Pancreas (tissue), 10 donors: ENCODE results near the gene DCP1A. TPM values are rescaled to one million over a fixed set of nuclear protein-coding genes. Genes with fewer than 3 reads are reported as not detected.
A peak's percentile ranks its signal among the peaks of the same experiment; 100 is the strongest.

Experiments used
- ATAC-seq, 4 donors: fragments of 200-7000 bp; cut with Tn5 transposase; one replicate each; pipeline versions ENCODE4 v1.8.0 to v1.9.1; 2020; ENCODE audit warnings: mild to moderate bottlenecking in 4 of 4, moderate library complexity in 4 of 4
- DNase-seq, 6 donors: peaks; one replicate each; pipeline ENCODE4 v3.0.0-alpha.2; 2020
- FAIRE-seq: peaks from 2 replicates; lab custom pipeline; 2012; peaks lifted over from hg19 to GRCh38; lab: Jason Lieb, UNC
- H3K27ac ChIP-seq, 4 donors: fragments of 200-600 bp; sonication (generic); 1 replicate in 3 of 4; 2 replicates in 1 of 4; pipeline versions ENCODE4 v1.5.0 to v1.8.0; 2020
- H3K27me3 ChIP-seq, 4 donors: fragments of 200-600 bp; one replicate each; pipeline ENCODE4 v1.8.0; 2021
- H3K36me3 ChIP-seq, 3 donors: fragments of 200-600 bp; sonication (generic) in 1 of 3; one replicate each; pipeline versions ENCODE4 v1.5.0 to v1.8.0; 2020 to 2021
- H3K4me1 ChIP-seq, 3 donors: fragments of 200-600 bp; one replicate each; pipeline ENCODE4 v1.8.0; 2021
- H3K4me3 ChIP-seq, 4 donors: fragments of 200-600 bp; sonication (generic) in 2 of 4; one replicate each; pipeline versions ENCODE4 v1.5.0 to v1.8.0; 2020 to 2021
- H3K9me3 ChIP-seq, 4 donors: fragments of 200-600 bp; one replicate each; pipeline ENCODE4 v1.8.0; 2021
- CTCF ChIP-seq, 4 donors: fragments of 200-600 bp; sonication (generic) in 3 of 4; IDR thresholded peaks; one replicate each; pipeline versions ENCODE4 v1.5.0 to v1.8.0; 2021; ENCODE audit warnings: antibody characterized with exemption in 4 of 4
- WGBS, 2 donors: extraction: QIAGEN DNeasy Blood & Tissue Kit; methylation state at CpG; one replicate each; pipeline ENCODE4 v1.1.7; 2013; 5-methylcytosine and 5-hydroxymethylcytosine counted together
- intact Hi-C, 3 donors: fragments of 100-400 bp; cut with DNase I; formaldehyde crosslinking; loops; one replicate each; pipeline versions ENCODE4 v1.11.1 to v1.14.2; 2022
- polyA plus RNA-seq, 2 donors: library from polyadenylated mRNA; stranded (reverse); fragments of 200-250 nt; gene quantifications; one replicate each; pipeline ENCODE4 v1.2.3, GENCODE V29; 2013
- total RNA-seq, 6 donors: library from RNA; stranded (reverse); fragmentation: NEBNext Ultra II Directional in 4 of 6; extraction: Animal tissue kit (Norgen Biotek cat#: 25700) in 4 of 6; gene quantifications; one replicate each; pipeline versions ENCODE4 v1.2.1 to v1.2.4, GENCODE V29; 2021 to 2023
- donor health status: healthy with polysubstance abuse.
- donor health status: DM: no; HTN: no; CAD: no; lungs with moderate emphysema.
- donor health status: DM: no; HTN: no; CAD: no.
- donor health status: control.
- donor health status: control.
- donor health status: Bipolar disorder and iron deficiency.
- donor health status: DM: yes; HTN: yes; CAD: no.
- donor health status: DM: no; HTN: no; CAD: no.
- donor health status: DM: no; HTN: no; CAD: no.
- donor health status: DM: yes; HTN: yes; CAD: no.

Gene DCP1A
- total and polyA plus RNA-seq, 8 donors, result 4.9 to 13.9 (median 6.9) TPM

DNA sequence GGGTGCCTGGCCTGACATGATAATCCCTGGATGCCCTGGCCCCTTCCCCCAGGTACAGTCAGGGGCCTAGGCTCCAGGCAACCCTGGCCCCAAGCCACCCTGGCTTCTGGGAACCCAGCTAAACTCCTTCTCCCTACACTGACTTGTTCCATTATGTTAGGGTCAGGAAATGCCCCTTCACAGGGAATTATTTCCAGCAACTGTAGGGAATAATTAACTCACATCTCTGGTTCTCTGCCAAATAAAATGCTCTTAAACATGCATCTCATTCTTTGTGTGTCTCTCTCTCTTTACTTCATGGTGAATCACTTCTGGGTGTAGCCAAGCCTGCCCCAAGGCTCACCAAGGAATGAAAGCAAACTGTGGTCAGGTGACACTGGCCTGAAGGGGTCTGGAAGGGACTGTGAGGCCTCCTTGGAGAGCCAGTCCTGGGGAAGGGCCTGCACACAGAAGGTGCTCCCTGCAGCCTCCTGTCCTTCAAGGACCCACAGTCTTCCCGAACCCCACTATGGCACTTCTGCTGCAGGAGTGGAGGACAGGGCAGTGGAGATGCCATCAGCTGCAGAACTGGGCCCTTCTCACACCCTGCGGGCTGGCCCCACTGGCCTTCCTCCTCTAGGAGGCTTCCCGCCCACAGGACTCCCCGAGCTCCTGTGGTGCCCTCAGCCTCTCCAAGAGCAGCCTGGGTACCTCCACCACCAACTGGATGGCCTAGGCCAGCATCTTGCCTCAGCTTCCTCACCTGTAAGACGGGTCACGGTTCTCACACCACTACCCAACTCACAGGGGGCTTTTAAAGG is 109.1 kb downstream of the DCP1A start:
- FAIRE-seq, result no peak
- peak overlapping the region in 3 of 4 donors; percentile 28 to 72 (median 68) for H3K27ac ChIP-seq

GRCh38 chr3:53236112-53236841 is 111.1 kb downstream of the DCP1A start:
- Histone ChIP-seq H3K27me3 (no peaks in the 10 kb centered on the region), H3K4me3 (no peak overlapping the region), H3K9me3 (no peaks in the 10 kb centered on the region), H3K4me1 (peaks cover 8 to 43% (median 15%) of the 10 kb centered on the region in 3 donors), H3K36me3 (peaks cover 3 to 42% (median 38%) of the 10 kb centered on the region in 3 donors), H3K27ac (peak overlapping the region in 3 of 4 donors; percentile 1 to 69 (median 59))
- intact Hi-C loops, result no loop called here
- DNase-seq (peak in 5 of 6 donors; percentile 50 to 79 (median 64)), FAIRE-seq (no peak), ATAC-seq (peak; percentile 35 to 79 (median 73))
- TF ChIP-seq CTCF (IDR thresholded peaks at IDR 0.05), result no peak
- 61 to 64% methylated on average over 9 of the region's 9 CpGs for WGBS, 2 donors

More for the DNA sequence above, 109.1 kb downstream of the DCP1A start:
- no peak for TF ChIP-seq CTCF (IDR thresholded peaks at IDR 0.05)
- ATAC-seq, result peak; percentile 51 to 73 (median 68)
- Histone ChIP-seq H3K36me3 (peaks cover 3 to 30% (median 22%) of the 10 kb centered on the region in 3 donors), H3K9me3 (no peaks in the 10 kb centered on the region), H3K4me3 (no peak overlapping the region), H3K4me1 (peaks cover 26 to 63% (median 34%) of the 10 kb centered on the region in 3 donors), H3K27me3 (no peaks in the 10 kb centered on the region)
- 75 to 79% methylated on average over 6 of the region's 6 CpGs for WGBS, 2 donors
- intact Hi-C loops, result no loop called here
- DNase-seq, result peak in 5 of 6 donors; percentile 43 to 73 (median 46)

- no peak for FAIRE-seq
- WGBS, 2 donors, result 69 to 72% methylated on average over 6 of the region's 6 CpGs
- Histone ChIP-seq H3K9me3 (no peaks in the 10 kb centered on the region), H3K4me1 (peaks cover 8 to 36% (median 15%) of the 10 kb centered on the region in 3 donors), H3K27me3 (no peaks in the 10 kb centered on the region), H3K36me3 (peaks cover 3 to 48% (median 37%) of the 10 kb centered on the region in 3 donors), H3K4me3 (no peak overlapping the region), H3K27ac (no peak overlapping the region)
- intact Hi-C loops, result no loop called here
- TF ChIP-seq CTCF (IDR thresholded peaks at IDR 0.05), result no peak
- ATAC-seq, result no peak
- DNase-seq, result peak in 2 of 6 donors; percentile 14 to 15
Observed at GRCh38 chr3:53235545-53235944, 111.8 kb downstream of the DCP1A start.

- Histone ChIP-seq H3K27ac (no peak overlapping the region), H3K4me3 (no peak overlapping the region), H3K4me1 (peaks cover 8 to 35% (median 15%) of the 10 kb centered on the region in 3 donors), H3K27me3 (no peaks in the 10 kb centered on the region), H3K36me3 (peaks cover 3 to 55% (median 35%) of the 10 kb centered on the region in 3 donors), H3K9me3 (no peaks in the 10 kb centered on the region)
- no peak for TF ChIP-seq CTCF (IDR thresholded peaks at IDR 0.05)
- FAIRE-seq (no peak), ATAC-seq (no peak), DNase-seq (peak in 1 of 6 donors; percentile 51)
- WGBS, 2 donors, result 91 to 96% methylated on average over 10 of the region's 10 CpGs
- intact Hi-C loops, result no loop called here
Observed at GRCh38 chr3:53234841-53235232, 112.5 kb downstream of the DCP1A start.
